ENCODE results near the gene C12orf57.

Gene C12orf57

DNA sequence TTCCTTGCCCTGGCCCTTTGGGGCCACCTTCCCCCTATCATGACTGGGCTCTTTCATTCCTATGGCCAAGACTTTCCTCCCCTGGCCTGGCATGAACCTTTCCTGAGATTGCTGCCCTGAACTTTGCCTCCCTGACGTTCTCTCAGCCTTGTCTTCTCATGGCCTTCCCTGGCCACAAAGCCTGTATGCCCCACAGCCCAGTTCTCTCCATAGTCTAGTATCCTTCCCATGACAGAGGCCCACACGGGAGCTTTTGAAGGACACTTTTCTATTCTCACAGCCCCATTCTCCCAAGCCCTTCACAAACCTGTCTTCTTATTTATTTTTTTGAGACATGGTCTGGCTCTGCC, 4.7 kb upstream of the C12orf57 start:
- no peak for DNase-seq
- Mint-ChIP-seq H3K36me3 (ENCODE audit: low read depth) (peaks cover 74% of the 10 kb centered on the region), H3K27me3 (no peaks in the 10 kb centered on the region), H3K4me1 (ENCODE audit: low read depth) (peaks cover 63% of the 10 kb centered on the region), H3K9me3 (no peaks in the 10 kb centered on the region), H3K4me3 (peak overlapping the region; percentile 90), H3K27ac (peak overlapping the region; percentile 80)

DNA sequence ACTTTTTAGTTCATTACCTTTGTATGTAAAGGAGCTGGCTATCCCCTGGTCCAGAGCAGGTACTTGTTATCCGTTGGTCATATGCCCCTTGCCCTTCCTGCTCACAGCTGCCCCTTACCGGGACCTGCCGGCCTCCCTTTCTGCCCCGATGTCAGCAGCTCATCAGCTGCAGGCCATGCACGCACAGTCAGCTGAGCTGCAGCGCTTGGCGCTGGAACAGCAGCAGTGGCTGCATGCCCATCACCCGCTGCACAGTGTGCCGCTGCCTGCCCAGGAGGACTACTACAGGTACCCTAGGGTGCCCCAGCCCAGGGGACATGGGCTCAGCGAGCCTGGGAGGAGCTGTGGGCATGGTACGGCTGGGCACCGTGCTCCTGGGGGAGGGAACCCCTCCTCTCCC, 2.6 kb upstream of the C12orf57 start:
- H3K9me3 Mint-ChIP-seq: no peaks in the 10 kb centered on the region
- no peaks in the 10 kb centered on the region for H3K27me3 Mint-ChIP-seq
- H3K36me3 Mint-ChIP-seq (ENCODE audit: low read depth): peaks cover 74% of the 10 kb centered on the region
- DNase-seq: no peak
- peaks cover 65% of the 10 kb centered on the region for H3K4me1 Mint-ChIP-seq (ENCODE audit: low read depth)
- no peak overlapping the region for H3K27ac Mint-ChIP-seq
- no peak overlapping the region for H3K4me3 Mint-ChIP-seq

DNA sequence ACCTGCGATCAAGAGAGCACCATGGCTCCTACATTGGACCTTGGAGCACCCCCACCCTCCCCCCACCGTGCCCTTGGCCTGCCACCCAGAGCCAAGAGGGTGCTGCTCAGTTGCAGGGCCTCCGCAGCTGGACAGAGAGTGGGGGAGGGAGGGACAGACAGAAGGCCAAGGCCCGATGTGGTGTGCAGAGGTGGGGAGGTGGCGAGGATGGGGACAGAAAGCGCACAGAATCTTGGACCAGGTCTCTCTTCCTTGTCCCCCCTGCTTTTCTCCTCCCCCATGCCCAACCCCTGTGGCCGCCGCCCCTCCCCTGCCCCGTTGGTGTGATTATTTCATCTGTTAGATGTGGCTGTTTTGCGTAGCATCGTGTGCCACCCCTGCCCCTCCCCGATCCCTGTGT, 2.0 kb upstream of the C12orf57 start:
- Mint-ChIP-seq H3K4me1 (ENCODE audit: low read depth) (peaks cover 65% of the 10 kb centered on the region), H3K4me3 (no peak overlapping the region), H3K9me3 (no peaks in the 10 kb centered on the region), H3K27me3 (no peaks in the 10 kb centered on the region), H3K36me3 (ENCODE audit: low read depth) (peaks cover 72% of the 10 kb centered on the region), H3K27ac (no peak overlapping the region)
- DNase-seq: no peak

DNA sequence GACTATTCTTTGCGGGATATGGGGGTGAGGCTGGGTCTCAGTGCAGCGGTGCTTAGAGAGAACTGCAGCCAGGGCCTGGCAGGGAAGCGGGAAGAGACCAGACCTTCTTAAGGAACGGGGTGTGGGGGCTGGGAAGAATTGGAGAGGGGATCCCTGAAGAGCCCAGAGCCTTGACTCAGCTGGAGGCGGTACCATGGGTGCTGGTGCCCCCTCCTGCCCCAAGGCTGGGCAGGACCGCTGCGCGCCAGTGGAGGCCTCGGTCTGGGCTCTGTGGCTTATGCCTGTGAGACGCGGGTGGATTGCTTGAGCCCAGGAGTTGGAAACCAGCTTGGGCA, 1.5 kb upstream of the C12orf57 start:
- Mint-ChIP-seq H3K27ac (peak overlapping the region; percentile 98), H3K27me3 (no peaks in the 10 kb centered on the region), H3K36me3 (ENCODE audit: low read depth) (peaks cover 72% of the 10 kb centered on the region), H3K4me1 (ENCODE audit: low read depth) (peaks cover 68% of the 10 kb centered on the region), H3K4me3 (peak overlapping the region; percentile 85), H3K9me3 (no peaks in the 10 kb centered on the region)
- DNase-seq: no peak

DNA sequence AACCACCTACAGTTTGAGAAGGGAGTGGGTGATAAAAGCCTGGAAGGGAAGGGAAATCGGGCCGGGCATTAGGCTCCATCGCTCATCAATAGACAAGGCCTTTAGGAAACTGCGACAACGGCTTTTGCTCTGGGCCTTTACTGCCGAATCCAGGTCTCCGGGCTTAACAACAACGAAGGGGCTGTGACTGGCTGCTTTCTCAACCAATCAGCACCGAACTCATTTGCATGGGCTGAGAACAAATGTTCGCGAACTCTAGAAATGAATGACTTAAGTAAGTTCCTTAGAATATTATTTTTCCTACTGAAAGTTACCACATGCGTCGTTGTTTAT, 467 bp upstream of the C12orf57 start:
- H3K36me3 Mint-ChIP-seq (ENCODE audit: low read depth): peaks cover 71% of the 10 kb centered on the region
- H3K4me1 Mint-ChIP-seq (ENCODE audit: low read depth): peaks cover 76% of the 10 kb centered on the region
- H3K27ac Mint-ChIP-seq: peak overlapping the region; percentile 98
- DNase-seq: peak; percentile 73
- H3K4me3 Mint-ChIP-seq: peak overlapping the region; percentile 85
- H3K9me3 Mint-ChIP-seq: no peaks in the 10 kb centered on the region
- H3K27me3 Mint-ChIP-seq: no peaks in the 10 kb centered on the region

DNA sequence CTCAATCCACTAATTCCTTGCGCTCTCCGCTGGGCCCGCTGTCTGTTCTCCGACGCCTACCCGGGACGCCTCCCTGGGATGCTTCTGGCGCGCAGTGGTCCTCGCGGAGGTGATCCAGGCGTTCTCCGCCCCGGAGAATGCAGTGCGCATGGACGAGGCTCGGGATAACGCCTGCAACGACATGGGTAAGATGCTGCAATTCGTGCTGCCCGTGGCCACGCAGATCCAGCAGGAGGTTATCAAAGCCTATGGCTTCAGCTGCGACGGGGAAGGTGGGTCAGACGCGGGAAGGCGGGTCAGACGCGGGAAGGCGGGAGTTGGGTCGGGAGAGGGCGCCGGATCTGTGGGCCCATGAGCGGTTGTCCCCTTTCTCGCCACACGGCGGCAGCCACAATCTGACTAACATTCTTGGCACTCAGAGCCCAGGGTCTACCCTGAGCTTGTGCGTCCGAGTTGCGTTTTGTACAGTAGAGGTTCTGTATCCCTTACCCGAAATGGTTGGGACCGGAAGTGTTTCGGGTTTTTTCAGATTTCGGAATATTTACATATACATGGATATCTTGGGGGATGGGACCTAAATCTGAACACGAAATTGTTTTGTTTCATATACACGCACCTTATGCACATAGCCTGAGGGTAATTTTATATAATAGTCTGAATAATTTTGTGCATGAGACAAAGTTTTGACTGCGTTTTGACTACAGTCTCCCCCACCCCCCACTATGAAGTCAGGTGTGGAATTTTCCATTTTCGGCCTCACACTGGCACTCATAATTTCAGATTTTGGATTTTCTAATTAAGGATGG, 762 bp downstream of the C12orf57 start:
- Mint-ChIP-seq H3K36me3 (ENCODE audit: low read depth) (peaks cover 59% of the 10 kb centered on the region), H3K27me3 (no peaks in the 10 kb centered on the region), H3K9me3 (no peaks in the 10 kb centered on the region), H3K4me1 (ENCODE audit: low read depth) (peaks cover 77% of the 10 kb centered on the region), H3K4me3 (peak overlapping the region; percentile 85), H3K27ac (peak overlapping the region; percentile 98)
- DNase-seq: peak; percentile 90

DNA sequence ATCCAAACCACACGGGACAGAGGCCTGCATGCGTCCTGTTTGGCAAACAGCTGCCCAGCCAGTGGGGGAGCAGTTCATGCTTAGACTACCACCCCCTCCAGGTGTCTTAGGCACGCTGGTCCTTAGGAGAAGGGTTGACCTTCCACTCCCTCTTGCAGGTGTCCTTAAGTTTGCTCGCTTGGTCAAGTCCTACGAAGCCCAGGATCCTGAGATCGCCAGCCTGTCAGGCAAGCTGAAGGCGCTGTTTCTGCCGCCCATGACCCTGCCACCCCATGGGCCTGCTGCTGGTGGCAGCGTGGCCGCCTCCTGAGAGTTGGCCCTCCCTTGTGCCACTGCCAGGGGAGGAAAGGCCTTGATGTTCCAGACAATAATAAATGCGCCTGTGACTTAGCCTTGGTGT, 1.8 kb downstream of the C12orf57 start:
- Mint-ChIP-seq H3K4me3 (peak overlapping the region; percentile 85), H3K4me1 (ENCODE audit: low read depth) (peaks cover 84% of the 10 kb centered on the region), H3K9me3 (no peaks in the 10 kb centered on the region), H3K27ac (peak overlapping the region; percentile 98), H3K27me3 (no peaks in the 10 kb centered on the region), H3K36me3 (ENCODE audit: low read depth) (peaks cover 49% of the 10 kb centered on the region)
- DNase-seq: no peak

DNA sequence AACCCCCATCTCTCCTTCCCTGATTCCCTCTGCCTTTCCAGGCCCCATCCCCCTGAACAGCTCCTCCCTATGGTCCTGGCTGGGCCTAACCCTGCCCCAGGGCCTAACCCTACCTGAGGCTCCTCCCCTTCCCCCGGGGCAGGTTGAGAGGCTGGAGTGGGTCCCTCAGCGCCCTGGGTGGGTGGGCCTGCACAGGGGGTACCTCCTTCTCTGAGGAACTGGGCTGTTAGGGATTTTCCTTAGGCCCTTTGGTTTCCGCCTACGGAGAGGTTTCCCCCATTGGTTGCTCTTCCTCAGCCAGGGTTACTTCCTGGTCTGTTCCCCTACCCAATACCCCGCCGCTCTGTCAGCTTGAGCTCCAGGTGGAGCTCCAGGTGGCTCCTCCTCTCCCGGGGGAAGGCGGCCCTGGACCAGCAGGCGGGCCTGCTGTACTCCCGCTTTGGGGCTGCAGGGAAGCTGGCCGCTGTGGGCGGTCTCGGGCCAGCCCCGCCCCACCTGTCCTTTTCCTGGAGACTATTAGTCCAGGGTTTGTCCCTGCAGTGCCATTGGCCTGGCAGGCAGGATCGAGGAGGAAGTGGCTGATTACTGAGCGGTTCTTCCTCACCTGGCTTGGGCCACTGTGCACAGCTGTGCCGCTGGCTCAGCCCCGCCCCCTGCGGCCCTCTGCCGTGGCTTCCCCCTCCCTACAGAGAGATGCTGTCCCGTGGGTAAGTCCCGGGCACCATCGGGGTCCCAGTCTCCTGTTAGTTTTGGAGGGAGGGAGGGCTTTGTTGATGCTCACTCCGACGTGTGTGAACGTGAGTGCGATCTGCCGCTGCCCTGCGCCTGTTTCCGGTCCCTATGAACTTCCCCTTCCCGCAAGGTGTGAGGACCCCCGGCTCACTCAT, 2.5 kb downstream of the C12orf57 start:
- DNase-seq: peak; percentile 74
- Mint-ChIP-seq H3K27ac (peak overlapping the region; percentile 98), H3K27me3 (no peaks in the 10 kb centered on the region)

DNA sequence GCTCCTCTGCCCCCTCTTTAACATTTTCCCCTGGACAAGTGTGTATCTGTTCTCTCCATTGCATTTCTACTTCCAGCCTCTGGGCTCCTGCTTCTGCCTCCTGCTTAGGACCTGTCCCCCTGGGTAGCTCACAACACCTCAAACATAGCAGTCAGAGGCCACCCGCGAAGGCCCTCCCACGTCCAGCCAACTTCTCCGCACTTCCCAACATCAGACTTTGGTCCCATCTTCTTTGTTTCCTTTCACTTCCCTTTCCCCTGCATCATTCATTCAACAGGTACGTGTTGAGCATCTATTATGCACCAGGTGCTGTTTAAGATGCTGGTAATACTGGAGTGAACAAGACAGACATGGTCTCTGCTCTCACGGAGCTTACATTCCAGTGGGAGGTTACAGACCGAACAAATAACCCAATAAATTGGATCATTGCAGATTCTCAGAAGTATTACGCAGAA, 3.1 kb downstream of the C12orf57 start:
- H3K27me3 Mint-ChIP-seq: no peaks in the 10 kb centered on the region
- peaks cover 52% of the 10 kb centered on the region for H3K36me3 Mint-ChIP-seq (ENCODE audit: low read depth)

More for the DNA sequence above, 2.5 kb downstream of the C12orf57 start:
- Mint-ChIP-seq H3K36me3 (ENCODE audit: low read depth) (peaks cover 48% of the 10 kb centered on the region), H3K9me3 (no peaks in the 10 kb centered on the region), H3K4me3 (peak overlapping the region; percentile 85), H3K4me1 (ENCODE audit: low read depth) (peaks cover 90% of the 10 kb centered on the region)

DNA sequence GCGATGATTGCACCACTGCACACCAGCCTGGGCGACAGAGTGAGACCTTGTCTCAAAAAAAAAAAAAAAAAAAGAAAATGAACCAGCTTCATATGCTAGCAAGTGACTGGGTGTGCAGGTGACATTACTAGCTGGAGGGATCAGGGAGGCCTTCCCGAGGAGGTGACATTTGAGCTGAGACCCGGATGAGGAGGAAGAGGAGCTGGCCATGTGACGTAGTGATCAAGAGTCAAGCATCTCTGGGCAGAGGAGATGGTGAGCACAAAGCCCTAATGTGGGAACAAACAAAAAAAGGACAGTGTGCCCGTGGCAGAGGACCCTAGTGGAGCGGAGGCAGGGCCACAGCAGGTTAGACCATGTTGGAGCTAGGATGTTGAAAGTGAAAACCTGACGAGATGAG, 3.8 kb downstream of the C12orf57 start:
- Mint-ChIP-seq H3K27ac (peak overlapping the region; percentile 98), H3K9me3 (no peaks in the 10 kb centered on the region), H3K36me3 (ENCODE audit: low read depth) (peaks cover 53% of the 10 kb centered on the region), H3K4me1 (ENCODE audit: low read depth) (peaks cover 82% of the 10 kb centered on the region), H3K4me3 (peak overlapping the region; percentile 41), H3K27me3 (no peaks in the 10 kb centered on the region)
- DNase-seq: no peak

More for the DNA sequence above, 3.1 kb downstream of the C12orf57 start:
- no peak for DNase-seq
- Mint-ChIP-seq H3K9me3 (no peaks in the 10 kb centered on the region), H3K27ac (peak overlapping the region; percentile 98), H3K4me3 (peak overlapping the region; percentile 85), H3K4me1 (ENCODE audit: low read depth) (peaks cover 88% of the 10 kb centered on the region)

DNA sequence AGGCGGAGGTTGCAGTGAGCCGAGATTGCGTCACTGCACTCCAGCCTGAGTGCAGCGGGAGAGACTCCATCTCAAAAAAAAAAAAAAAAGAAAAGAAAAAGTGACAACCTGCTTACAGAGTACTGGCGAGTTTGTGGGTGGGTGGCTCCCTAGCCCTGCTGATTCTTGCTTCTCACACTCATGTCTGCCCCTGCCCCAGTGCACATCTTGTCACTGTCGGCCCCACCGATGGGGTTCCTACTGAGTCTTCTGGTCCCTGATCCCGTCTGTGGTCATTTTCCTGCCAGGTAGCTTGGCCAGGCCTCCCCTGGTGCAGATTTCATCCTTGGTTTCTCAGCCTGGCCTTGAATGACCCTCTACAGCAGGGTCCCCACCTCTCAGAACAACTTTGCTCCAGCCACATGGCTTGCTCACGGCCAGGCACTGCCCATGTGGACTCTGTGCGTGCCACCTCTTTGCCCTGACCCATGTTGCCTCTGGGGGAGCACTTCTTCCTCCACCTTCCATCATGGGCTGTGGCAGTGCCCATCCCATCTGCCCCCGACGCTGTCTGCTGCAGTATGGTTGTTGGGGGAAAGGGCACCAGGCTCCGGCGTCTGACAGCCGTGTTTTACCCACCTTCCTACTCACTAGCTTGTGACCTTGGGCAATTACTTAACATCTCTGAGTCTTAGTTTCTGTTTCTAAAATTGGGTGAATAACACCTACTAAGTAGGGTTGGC, 5.2 kb downstream of the C12orf57 start:
- peak; percentile 63 for DNase-seq
- peaks cover 77% of the 10 kb centered on the region for H3K4me1 Mint-ChIP-seq (ENCODE audit: low read depth)
- no peaks in the 10 kb centered on the region for H3K27me3 Mint-ChIP-seq
- peak overlapping the region; percentile 57 for H3K4me3 Mint-ChIP-seq
- H3K36me3 Mint-ChIP-seq (ENCODE audit: low read depth): peaks cover 63% of the 10 kb centered on the region
- no peaks in the 10 kb centered on the region for H3K9me3 Mint-ChIP-seq
- peak overlapping the region; percentile 98 for H3K27ac Mint-ChIP-seq

DNA sequence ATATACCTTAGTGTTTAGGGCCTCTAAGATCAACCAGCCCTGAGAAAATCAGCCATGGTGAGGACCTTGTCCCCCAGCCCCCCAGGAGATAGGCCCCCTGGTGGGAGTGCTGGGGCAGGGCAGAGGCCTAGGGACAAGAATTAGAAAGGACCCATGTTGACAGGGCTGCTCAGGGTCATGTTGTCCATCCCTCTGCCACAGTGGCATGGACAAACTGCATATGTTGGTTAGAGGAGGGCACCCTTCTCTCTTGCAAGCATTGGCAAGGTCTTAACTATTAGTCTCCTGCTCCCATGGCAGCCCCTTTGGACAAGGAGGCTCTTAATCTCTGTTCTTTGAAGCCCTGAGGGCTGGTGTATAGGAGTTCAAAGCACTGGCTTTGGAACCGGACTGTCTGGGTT, 6.6 kb downstream of the C12orf57 start:
- no peaks in the 10 kb centered on the region for H3K9me3 Mint-ChIP-seq
- peaks cover 77% of the 10 kb centered on the region for H3K4me1 Mint-ChIP-seq (ENCODE audit: low read depth)
- no peak for DNase-seq
- peak overlapping the region; percentile 99 for H3K4me3 Mint-ChIP-seq
- no peaks in the 10 kb centered on the region for H3K27me3 Mint-ChIP-seq
- peak overlapping the region; percentile 99 for H3K27ac Mint-ChIP-seq
- peaks cover 63% of the 10 kb centered on the region for H3K36me3 Mint-ChIP-seq (ENCODE audit: low read depth)

DNA sequence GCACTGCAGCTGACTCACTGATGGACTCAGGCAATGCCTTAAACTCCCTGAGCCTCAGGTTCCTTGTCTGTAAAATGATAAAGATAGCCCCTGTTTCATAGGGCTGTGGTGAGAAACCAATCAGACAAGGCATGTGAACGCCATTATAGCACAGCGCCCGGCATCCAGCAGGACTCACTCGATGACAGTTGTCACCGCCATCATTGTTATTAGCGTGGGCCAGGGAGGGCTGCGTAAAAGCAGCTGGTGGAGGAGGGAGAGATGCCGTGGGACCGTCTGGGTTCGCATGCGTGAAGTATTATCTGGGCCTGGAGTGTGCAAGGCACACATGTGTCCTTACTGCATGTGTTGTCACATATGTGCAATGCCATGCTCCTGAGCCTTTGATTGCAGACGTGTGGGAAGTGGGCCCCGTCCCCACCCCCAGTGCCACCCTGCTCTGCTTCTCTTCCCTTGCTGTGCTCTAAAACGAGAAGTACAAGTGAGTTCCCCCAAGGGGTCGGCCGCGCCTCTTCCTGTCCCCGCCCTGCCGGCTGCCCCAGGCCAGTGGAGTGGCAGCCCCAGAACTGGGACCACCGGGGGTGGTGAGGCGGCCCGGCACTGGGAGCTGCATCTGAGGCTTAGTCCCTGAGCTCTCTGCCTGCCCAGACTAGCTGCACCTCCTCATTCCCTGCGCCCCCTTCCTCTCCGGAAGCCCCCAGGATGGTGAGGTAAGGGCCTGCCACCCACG, 7.2 kb downstream of the C12orf57 start, which contains the start of gene PTPN6:
TSS of gene PTPN6 (plus strand) at position 546 of the 730 bp plus-strand sequence. CDS start at position 703, 157 bp downstream.
- peaks cover 77% of the 10 kb centered on the region for H3K4me1 Mint-ChIP-seq (ENCODE audit: low read depth)
- peak within 1 kb of the TSS; percentile 99 for H3K27ac Mint-ChIP-seq
- H3K36me3 Mint-ChIP-seq (ENCODE audit: low read depth): peaks cover 63% of the 10 kb centered on the region
- H3K27me3 Mint-ChIP-seq: no peaks in the 10 kb centered on the region
- peak within 1 kb of the TSS; percentile 99 for H3K4me3 Mint-ChIP-seq
- H3K9me3 Mint-ChIP-seq: no peaks in the 10 kb centered on the region
- peak; percentile 83 for DNase-seq

All from activated T-cell treated with anti-CD3 and anti-CD28 coated beads, Interleukin-2, amount 50 U/mL, for 24 hours (primary cell).